ENCODE measurements around the gene PCBP3. TPM values are rescaled to one million over a fixed set of nuclear protein-coding genes. Genes with fewer than 3 reads are reported as not detected.
A peak's percentile ranks its signal among the peaks of the same experiment; 100 is the strongest.

PCBP3 gene
- total RNA-seq, 6 experiments from 2014 or later, result 0.37 to 1.5 (median 0.69) TPM

GRCh38 chr21:45766501-45766900, 123.0 kb downstream of the PCBP3 start:
- WGBS (ENCODE audit: insufficient coverage, low coverage, low lambda C conversion rate, missing lambda C conversion rate), result 63% methylated on average over 3 of the region's 5 CpGs
- no peak for ATAC-seq
- intact Hi-C loops (cut with DNase I), result no loop called here
- Histone ChIP-seq H3K9me3 (no peaks in the 10 kb centered on the region), H3K27ac (no peak overlapping the region), H3K4me3 (no peak overlapping the region), H3K36me3 (no peaks in the 10 kb centered on the region), H3K4me1 (no peaks in the 10 kb centered on the region), H3K27me3 (no peaks in the 10 kb centered on the region)
- no peak for DNase-seq
- no peak for TF ChIP-seq POLR2A (IDR thresholded peaks at IDR 0.05)
- TF ChIP-seq, protein P1, sequence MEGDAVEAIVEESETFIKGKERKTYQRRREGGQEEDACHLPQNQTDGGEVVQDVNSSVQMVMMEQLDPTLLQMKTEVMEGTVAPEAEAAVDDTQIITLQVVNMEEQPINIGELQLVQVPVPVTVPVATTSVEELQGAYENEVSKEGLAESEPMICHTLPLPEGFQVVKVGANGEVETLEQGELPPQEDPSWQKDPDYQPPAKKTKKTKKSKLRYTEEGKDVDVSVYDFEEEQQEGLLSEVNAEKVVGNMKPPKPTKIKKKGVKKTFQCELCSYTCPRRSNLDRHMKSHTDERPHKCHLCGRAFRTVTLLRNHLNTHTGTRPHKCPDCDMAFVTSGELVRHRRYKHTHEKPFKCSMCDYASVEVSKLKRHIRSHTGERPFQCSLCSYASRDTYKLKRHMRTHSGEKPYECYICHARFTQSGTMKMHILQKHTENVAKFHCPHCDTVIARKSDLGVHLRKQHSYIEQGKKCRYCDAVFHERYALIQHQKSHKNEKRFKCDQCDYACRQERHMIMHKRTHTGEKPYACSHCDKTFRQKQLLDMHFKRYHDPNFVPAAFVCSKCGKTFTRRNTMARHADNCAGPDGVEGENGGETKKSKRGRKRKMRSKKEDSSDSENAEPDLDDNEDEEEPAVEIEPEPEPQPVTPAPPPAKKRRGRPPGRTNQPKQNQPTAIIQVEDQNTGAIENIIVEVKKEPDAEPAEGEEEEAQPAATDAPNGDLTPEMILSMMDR (IDR thresholded peaks at IDR 0.05), result no peak

DNA sequence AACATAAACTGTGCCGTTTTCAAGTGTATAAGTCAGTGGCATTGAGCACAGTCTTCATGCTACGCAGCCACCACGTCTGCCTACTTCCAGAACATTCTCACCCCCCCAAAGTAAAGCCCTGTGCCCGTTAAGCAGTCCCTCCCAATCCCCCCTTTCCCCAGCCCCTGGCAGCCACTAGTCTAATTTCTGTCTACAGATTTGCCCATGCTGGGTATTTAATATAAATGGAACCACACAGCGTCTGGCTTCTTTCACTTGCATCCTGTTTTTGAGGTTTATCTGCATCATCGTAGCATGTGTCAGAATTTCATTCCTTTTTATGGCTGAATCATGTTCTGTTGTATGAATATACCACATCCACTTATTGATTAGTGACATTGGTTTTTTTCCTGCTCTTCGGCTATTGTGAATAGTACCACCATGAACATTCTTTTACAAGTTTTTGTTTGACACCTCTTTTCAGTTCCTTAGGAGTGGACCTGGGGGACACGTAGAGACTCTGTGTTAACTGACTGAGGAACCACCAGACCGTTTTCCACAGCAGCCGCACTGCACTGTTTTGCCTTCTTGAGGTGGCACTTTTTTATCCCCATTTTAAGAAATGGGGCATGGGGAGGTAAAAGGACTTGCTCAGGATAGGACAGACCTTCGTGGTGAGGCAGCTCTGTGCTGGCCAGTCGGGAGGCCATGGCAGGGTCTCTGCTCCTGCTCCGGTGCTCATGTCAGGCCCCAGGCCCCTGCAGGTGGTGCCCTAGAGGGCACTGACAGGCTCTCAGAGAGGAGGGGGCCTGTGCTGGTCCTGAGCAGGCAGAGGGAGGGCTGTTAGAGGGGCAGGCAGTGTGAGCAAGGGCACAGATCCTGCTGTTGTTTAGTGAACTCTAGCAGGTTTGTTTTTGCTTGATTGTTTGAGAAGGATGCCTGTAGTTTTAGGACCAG, 123.8 kb downstream of the PCBP3 start:
- DNase-seq, result no peak
- WGBS (ENCODE audit: insufficient coverage, low coverage, low lambda C conversion rate, missing lambda C conversion rate), result 58% methylated on average over 10 of the region's 13 CpGs

GRCh38 chr21:45768011-45768739, 124.7 kb downstream of the PCBP3 start:
- no peaks in the 10 kb centered on the region for H3K9me3 ChIP-seq
- no peak overlapping the region for H3K4me3 ChIP-seq
- no peaks in the 10 kb centered on the region for H3K4me1 ChIP-seq
- no peak overlapping the region for H3K27ac ChIP-seq
- ATAC-seq (no peak), DNase-seq (no peak)
- no peaks in the 10 kb centered on the region for H3K36me3 ChIP-seq
- intact Hi-C loops (cut with DNase I), result no loop called here
- TF ChIP-seq, protein P1 (IDR thresholded peaks at IDR 0.05), result no peak
- TF ChIP-seq POLR2A (IDR thresholded peaks at IDR 0.05), result no peak
- no peaks in the 10 kb centered on the region for H3K27me3 ChIP-seq
- 50% methylated on average over 4 of the region's 11 CpGs for WGBS (ENCODE audit: insufficient coverage, low coverage, low lambda C conversion rate, missing lambda C conversion rate)

More for the DNA sequence above, 123.8 kb downstream of the PCBP3 start:
- ATAC-seq, result peak in 1 of 4 donors; percentile 17
- H3K27ac ChIP-seq, result no peak overlapping the region
- H3K4me3 ChIP-seq, result no peak overlapping the region
- no peaks in the 10 kb centered on the region for H3K9me3 ChIP-seq
- no peaks in the 10 kb centered on the region for H3K27me3 ChIP-seq
- TF ChIP-seq, protein P1 (IDR thresholded peaks at IDR 0.05), result no peak
- TF ChIP-seq POLR2A (IDR thresholded peaks at IDR 0.05), result no peak
- H3K36me3 ChIP-seq, result no peaks in the 10 kb centered on the region
- H3K4me1 ChIP-seq, result no peaks in the 10 kb centered on the region
- intact Hi-C loops (cut with DNase I), result no loop called here

GRCh38 chr21:45768740-45769048, 125.2 kb downstream of the PCBP3 start:
- 60% methylated on average over 1 of the region's 11 CpGs for WGBS (ENCODE audit: insufficient coverage, low coverage, low lambda C conversion rate, missing lambda C conversion rate)
- no peak for DNase-seq
- no peaks in the 10 kb centered on the region for H3K9me3 ChIP-seq

More at GRCh38 chr21:45768740-45769048, 125.2 kb downstream of the PCBP3 start:
- no peaks in the 10 kb centered on the region for H3K27me3 ChIP-seq
- intact Hi-C loops (cut with DNase I), result no loop called here
- peak in 1 of 4 donors; percentile 40 for ATAC-seq
- H3K27ac ChIP-seq, result no peak overlapping the region
- no peak for TF ChIP-seq POLR2A (IDR thresholded peaks at IDR 0.05)
- TF ChIP-seq, protein P1 (IDR thresholded peaks at IDR 0.05), result no peak
- H3K4me1 ChIP-seq, result no peaks in the 10 kb centered on the region
- H3K4me3 ChIP-seq, result no peak overlapping the region
- H3K36me3 ChIP-seq, result no peaks in the 10 kb centered on the region

Measured in right lobe of liver (tissue), 6 donors.